A673 (cell line): ENCODE results near the gene TPM1. TPM values are rescaled to one million over a fixed set of nuclear protein-coding genes. Genes with fewer than 3 reads are reported as not detected.

Source experiments
- BruUV-seq: library from RNA; stranded (reverse); fragments of 400-500 nt; replicated peaks from 2 replicates; lab custom pipeline; 2021; lab: Mats Ljungman, UMichigan
- CTCF ChIA-PET: fragments of 300-600 bp; sonication (Branson Sonifier 250); formaldehyde crosslinking; loops from one replicate; lab custom pipeline; 2022; ENCODE audit warnings: antibody characterized with exemption; lab: Charles Lee
- POLR2A ChIA-PET: fragments of 300-600 bp; sonication (Branson Sonifier 250); formaldehyde crosslinking; loops from one replicate; lab custom pipeline; 2022; ENCODE audit warnings: antibody characterized with exemption; ENCODE audit not compliant: low non-redundant PET; lab: Charles Lee
- DNase-seq: peaks from one replicate; pipeline ENCODE4 v3.0.0-alpha.2; 2015; ENCODE audit warnings: low spot score
- H3K27ac ChIP-seq: fragments of 200-600 bp; sonication (generic); 2 replicates; pipeline ENCODE4 v1.5.1; 2016; ENCODE audit warnings: mixed run types, low read depth, mild to moderate bottlenecking, mixed read lengths, antibody characterized with exemption, low read length; ENCODE audit not compliant: poor library complexity, severe bottlenecking
- H3K27me3 ChIP-seq: fragments of 200-600 bp; sonication (generic); replicated peaks from 2 replicates; pipeline ENCODE4 v1.6.1; 2017; ENCODE audit warnings: mixed run types, low read depth, mild to moderate bottlenecking, mixed read lengths, antibody characterized with exemption, low read length; ENCODE audit not compliant: insufficient read depth, poor library complexity
- H3K36me3 ChIP-seq: fragments of 200-600 bp; sonication (generic); 2 replicates; pipeline ENCODE4 v1.6.1; 2016; ENCODE audit warnings: mixed run types, mild to moderate bottlenecking, mixed read lengths, antibody characterized with exemption, low read length; ENCODE audit not compliant: insufficient read depth, poor library complexity, severe bottlenecking
- H3K4me1 ChIP-seq: fragments of 200-600 bp; sonication (generic); 2 replicates; pipeline ENCODE4 v1.6.1; 2017; ENCODE audit warnings: mixed run types, mild to moderate bottlenecking, mixed read lengths, antibody characterized with exemption, low read length; ENCODE audit not compliant: insufficient read depth, poor library complexity, severe bottlenecking
- H3K4me3 ChIP-seq: fragments of 200-600 bp; sonication (generic); 2 replicates; pipeline ENCODE4 v1.5.1; 2016; ENCODE audit warnings: low read depth, mixed run types, mild to moderate bottlenecking, mixed read lengths, low read length; ENCODE audit not compliant: poor library complexity, severe bottlenecking
- H3K9me3 ChIP-seq: fragments of 200-600 bp; sonication (generic); 2 replicates; pipeline ENCODE4 v1.6.1; 2016; ENCODE audit warnings: mixed run types, low read depth, mild to moderate bottlenecking, mixed read lengths, antibody characterized with exemption, low read length; ENCODE audit not compliant: poor library complexity, severe bottlenecking
- EZH2 ChIP-seq: fragments of 200-600 bp; sonication (generic); IDR thresholded peaks from 2 replicates; pipeline ENCODE4 v1.6.1; 2017; ENCODE audit warnings: borderline replicate concordance, low read depth, mild to moderate bottlenecking, mixed read lengths, antibody characterized with exemption, low read length; ENCODE audit not compliant: poor library complexity, severe bottlenecking
- intact Hi-C: fragments of 100-400 bp; cut with micrococcal nuclease; formaldehyde crosslinking; loops from one replicate; pipeline ENCODE4 v1.10.0; 2022; ENCODE audit not compliant: unreplicated experiment
- total RNA-seq: library from RNA; stranded (reverse); gene quantifications from 2 replicates; pipeline ENCODE4 v1.2.3, GENCODE V29; 2021
- TF ChIP-seq, protein P1 (sequence below): fragments of 300-800, 200-600 bp; sonication (generic); conservative IDR thresholded peaks from 2 replicates; pipeline ENCODE4 v1.5.1; 2017; ENCODE audit warnings: low read depth, mild to moderate bottlenecking, antibody characterized with exemption, low read length, moderate library complexity, mixed read lengths

The TPM1 gene
- total RNA-seq, 1 experiment from 2014 or later, result 31.2 TPM

GRCh38 chr15:63047792-63048114 lies 5.2 kb downstream of the TPM1 start:
- Histone ChIP-seq H3K36me3 (no peaks in the 10 kb centered on the region), H3K9me3 (no peaks in the 10 kb centered on the region), H3K27me3 (peaks cover 34% of the 10 kb centered on the region), H3K4me1 (peaks cover 31% of the 10 kb centered on the region), H3K27ac (no peak overlapping the region), H3K4me3 (peak overlapping the region; percentile 81)
- no TSS peak for BruUV-seq
- DNase-seq, result no peak
- CTCF ChIA-PET, result interaction anchor here (0.5 to 1.6 kb wide), 13 partner anchors 9 to 1381 kb away, joined by 3 to 10 read pairs (median 3); no protein-coding TSS in a partner anchor
- POLR2A ChIA-PET, result interaction anchor here (0.6 kb wide), 1 partner anchor 289 kb away, joined by 3 read pairs; no protein-coding TSS in a partner anchor
- no peak for TF ChIP-seq EZH2
- TF ChIP-seq, protein P1, sequence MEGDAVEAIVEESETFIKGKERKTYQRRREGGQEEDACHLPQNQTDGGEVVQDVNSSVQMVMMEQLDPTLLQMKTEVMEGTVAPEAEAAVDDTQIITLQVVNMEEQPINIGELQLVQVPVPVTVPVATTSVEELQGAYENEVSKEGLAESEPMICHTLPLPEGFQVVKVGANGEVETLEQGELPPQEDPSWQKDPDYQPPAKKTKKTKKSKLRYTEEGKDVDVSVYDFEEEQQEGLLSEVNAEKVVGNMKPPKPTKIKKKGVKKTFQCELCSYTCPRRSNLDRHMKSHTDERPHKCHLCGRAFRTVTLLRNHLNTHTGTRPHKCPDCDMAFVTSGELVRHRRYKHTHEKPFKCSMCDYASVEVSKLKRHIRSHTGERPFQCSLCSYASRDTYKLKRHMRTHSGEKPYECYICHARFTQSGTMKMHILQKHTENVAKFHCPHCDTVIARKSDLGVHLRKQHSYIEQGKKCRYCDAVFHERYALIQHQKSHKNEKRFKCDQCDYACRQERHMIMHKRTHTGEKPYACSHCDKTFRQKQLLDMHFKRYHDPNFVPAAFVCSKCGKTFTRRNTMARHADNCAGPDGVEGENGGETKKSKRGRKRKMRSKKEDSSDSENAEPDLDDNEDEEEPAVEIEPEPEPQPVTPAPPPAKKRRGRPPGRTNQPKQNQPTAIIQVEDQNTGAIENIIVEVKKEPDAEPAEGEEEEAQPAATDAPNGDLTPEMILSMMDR, result no peak
- intact Hi-C loops, result loop anchor here (2.0 to 5.0 kb wide), 3 partner anchors 45 to 355 kb away; no protein-coding TSS in a partner anchor

DNA sequence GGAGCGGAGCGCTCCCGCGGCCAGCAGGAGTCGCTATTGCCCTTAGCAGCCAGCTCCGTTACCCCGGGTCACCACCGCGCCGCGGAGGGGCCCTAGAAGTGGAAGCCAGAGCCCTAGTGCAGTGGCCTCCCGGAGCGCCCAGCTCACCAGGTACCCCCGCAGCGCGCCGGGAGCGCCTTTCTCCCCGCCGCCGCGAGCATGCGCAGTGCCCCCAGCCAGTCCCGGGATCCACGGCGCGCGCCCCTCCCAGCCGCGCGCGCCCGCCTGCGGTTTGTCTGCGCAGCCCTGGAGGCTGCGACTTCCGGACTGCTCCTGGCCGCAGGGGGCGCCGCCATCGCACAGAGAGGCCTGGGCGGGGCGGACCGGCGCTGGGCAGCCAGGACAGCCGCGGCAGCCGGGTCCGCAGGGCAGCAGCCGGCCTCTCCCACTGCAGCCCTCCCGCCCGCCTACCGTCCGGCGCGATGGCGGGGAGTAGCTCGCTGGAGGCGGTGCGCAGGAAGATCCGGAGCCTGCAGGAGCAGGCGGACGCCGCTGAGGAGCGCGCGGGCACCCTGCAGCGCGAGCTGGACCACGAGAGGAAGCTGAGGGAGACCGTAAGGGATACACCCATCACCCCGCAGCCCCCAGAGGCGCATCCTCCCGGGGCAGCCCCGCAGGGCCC lies 5.7 kb downstream of the TPM1 start:
- H3K27me3 ChIP-seq, result peaks cover 29% of the 10 kb centered on the region
- peaks cover 27% of the 10 kb centered on the region for H3K4me1 ChIP-seq
- ChIA-PET CTCF (interaction anchor here (0.5 to 1.6 kb wide), 13 partner anchors 8 to 1381 kb away, joined by 3 to 10 read pairs (median 3); no protein-coding TSS in a partner anchor), POLR2A (interaction anchor here (0.6 kb wide), 1 partner anchor 290 kb away, joined by 3 read pairs; no protein-coding TSS in a partner anchor)
- intact Hi-C loops, result loop anchor here (2.0 to 5.0 kb wide), 3 partner anchors 45 to 354 kb away; no protein-coding TSS in a partner anchor
- peak overlapping the region; percentile 81 for H3K4me3 ChIP-seq
- H3K27ac ChIP-seq, result no peak overlapping the region
- peak; percentile 88 for DNase-seq
- no TSS peak for BruUV-seq
- H3K9me3 ChIP-seq, result no peaks in the 10 kb centered on the region
- no peak for TF ChIP-seq EZH2
- TF ChIP-seq, protein P1, result peak; percentile 96
- H3K36me3 ChIP-seq, result no peaks in the 10 kb centered on the region

DNA sequence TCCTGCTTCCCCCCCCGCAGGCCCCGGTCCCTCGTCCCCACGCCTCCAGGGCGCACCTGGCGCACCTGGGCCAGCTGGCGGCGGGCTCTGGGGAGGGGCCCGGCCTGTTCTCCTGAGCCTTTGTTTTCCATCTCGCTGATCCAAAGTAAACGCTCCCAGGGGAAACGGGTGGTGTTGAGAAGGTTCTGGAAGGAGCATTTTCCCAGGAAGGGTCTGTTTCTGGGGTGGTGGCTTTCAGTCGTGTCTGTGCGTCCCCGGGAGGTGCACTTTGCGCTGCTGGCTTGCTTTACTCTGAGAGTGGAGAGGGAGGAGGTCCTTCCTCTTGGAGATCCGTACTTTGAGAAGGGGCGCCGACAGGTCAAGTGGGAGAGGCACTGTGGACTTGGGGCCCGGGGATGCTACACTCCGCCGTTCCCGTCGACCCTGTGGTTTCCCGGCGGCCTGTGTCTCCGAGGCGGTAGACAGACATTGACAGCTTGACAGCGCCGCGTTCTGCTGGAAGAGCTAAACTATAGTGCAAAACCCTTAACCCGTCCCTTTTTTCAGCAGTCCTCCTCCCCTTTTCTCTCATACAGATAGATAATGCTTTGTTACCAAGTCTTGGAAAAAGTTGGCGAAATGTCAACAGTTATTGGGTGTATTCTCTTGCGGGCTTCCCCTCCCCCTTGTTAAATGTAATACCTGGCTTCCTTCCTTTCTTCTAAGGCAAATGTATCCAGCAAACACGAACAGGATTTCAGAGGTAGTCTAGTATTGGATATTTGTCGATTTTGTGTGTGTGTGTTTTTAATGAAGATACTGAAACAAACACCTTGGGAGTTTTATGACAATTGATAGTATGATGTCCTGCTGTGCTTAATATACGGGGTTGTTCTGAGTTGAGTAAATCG lies 6.5 kb downstream of the TPM1 start:
- H3K4me1 ChIP-seq, result peaks cover 27% of the 10 kb centered on the region
- H3K27ac ChIP-seq, result no peak overlapping the region
- H3K36me3 ChIP-seq, result no peaks in the 10 kb centered on the region
- ChIA-PET POLR2A (no interaction called here), CTCF (interaction anchor here (0.8 to 1.6 kb wide), 4 partner anchors 8 to 354 kb away, joined by 3 to 10 read pairs (median 4); no protein-coding TSS in a partner anchor)
- H3K9me3 ChIP-seq, result no peaks in the 10 kb centered on the region
- intact Hi-C loops, result loop anchor here (2.0 to 5.0 kb wide), 3 partner anchors 44 to 353 kb away; no protein-coding TSS in a partner anchor
- no TSS peak for BruUV-seq
- H3K27me3 ChIP-seq, result peaks cover 21% of the 10 kb centered on the region
- DNase-seq, result peak; percentile 52
- H3K4me3 ChIP-seq, result peak overlapping the region; percentile 81
- no peak for TF ChIP-seq EZH2
- TF ChIP-seq, protein P1, result 0 out of 2 replicates have a peak, but pooled peaks have one; percentile 9
